CD8-positive, alpha-beta memory T cell (primary cell): ENCODE results near the gene KRTAP9-3. TPM values are rescaled to one million over a fixed set of nuclear protein-coding genes. Genes with fewer than 3 reads are reported as not detected.
A peak's percentile ranks its signal among the peaks of the same experiment; 100 is the strongest.
"Not testable (repeated sequence)": the region's sequence is repeated elsewhere in the genome, so short reads cannot be mapped to it uniquely, and the experiment has no call there.

Experiments used
- CTCF ChIA-PET: fragments of 350-600 bp; sonication (Branson Sonifier 250); formaldehyde crosslinking; loops from one replicate; lab custom pipeline; 2021; ENCODE audit warnings: antibody characterized with exemption; lab: Charles Lee
- POLR2A ChIA-PET: fragments of 350-600 bp; sonication (Branson Sonifier 250); formaldehyde crosslinking; loops from one replicate; lab custom pipeline; 2021; ENCODE audit warnings: antibody characterized with exemption; lab: Charles Lee
- DNase-seq, 5 donors: peaks; one replicate each; pipeline versions ENCODE4 v3.0.0 to v3.0.0-alpha.2; 2020 to 2022; ENCODE audit warnings: mixed read lengths in 1 of 5
- H3K27ac ChIP-seq: one replicate; pipeline ENCODE4 v1.7.0; 2013; ENCODE audit warnings: low read depth, mild to moderate bottlenecking, low read length, moderate library complexity
- H3K27me3 ChIP-seq: 2 replicates; pipeline ENCODE4 v1.7.0; 2013; ENCODE audit warnings: low read length, mild to moderate bottlenecking; ENCODE audit not compliant: insufficient read depth, poor library complexity, severe bottlenecking
- H3K36me3 ChIP-seq: 2 replicates; pipeline ENCODE4 v1.7.0; 2013; ENCODE audit warnings: mild to moderate bottlenecking, low read length, moderate library complexity; ENCODE audit not compliant: insufficient read depth
- H3K4me1 ChIP-seq: 2 replicates; pipeline ENCODE4 v1.7.0; 2013; ENCODE audit warnings: mild to moderate bottlenecking, low read length, moderate library complexity; ENCODE audit not compliant: insufficient read depth
- H3K4me3 ChIP-seq: 2 replicates; pipeline ENCODE4 v1.7.0; 2013; ENCODE audit warnings: mild to moderate bottlenecking, low read length
- H3K9me3 ChIP-seq: 2 replicates; pipeline ENCODE4 v1.7.0; 2013; ENCODE audit warnings: mild to moderate bottlenecking, low read length
- H3K27ac Mint-ChIP-seq, 8 donors: one replicate each; pipeline ENCODE4 v1.8.0; 2020 to 2021; ENCODE audit warnings: mixed read lengths in 8 of 8, mild to moderate bottlenecking in 6 of 8, inconsistent platforms in 3 of 8, moderate library complexity in 3 of 8
- H3K27me3 Mint-ChIP-seq, 2 donors: one replicate each; pipeline ENCODE4 v1.8.0; 2020 to 2021; ENCODE audit warnings: mixed read lengths in 2 of 2, mild to moderate bottlenecking in 1 of 2, moderate library complexity in 1 of 2
- H3K36me3 Mint-ChIP-seq, 3 donors: one replicate each; pipeline ENCODE4 v1.8.0; 2020 to 2021; ENCODE audit warnings: mixed read lengths in 3 of 3, inconsistent platforms in 1 of 3, mild to moderate bottlenecking in 1 of 3
- H3K4me1 Mint-ChIP-seq, 3 donors: one replicate each; pipeline ENCODE4 v1.8.0; 2020 to 2021; ENCODE audit warnings: mixed read lengths in 3 of 3, inconsistent platforms in 1 of 3, mild to moderate bottlenecking in 1 of 3
- H3K4me3 Mint-ChIP-seq, 7 donors: one replicate each; pipeline ENCODE4 v1.8.0; 2020 to 2021; ENCODE audit warnings: mixed read lengths in 7 of 7, mild to moderate bottlenecking in 6 of 7, moderate library complexity in 4 of 7, inconsistent platforms in 2 of 7
- H3K9me3 Mint-ChIP-seq, 5 donors: one replicate each; pipeline ENCODE4 v1.8.0; 2020 to 2022; ENCODE audit warnings: mixed read lengths in 5 of 5, mild to moderate bottlenecking in 3 of 5, moderate library complexity in 2 of 5, inconsistent platforms in 1 of 5
- polyA plus RNA-seq: library from polyadenylated mRNA; unstranded; fragments of 300-500 nt; fragmentation: Illumina TruSeq; gene quantifications from one replicate; pipeline ENCODE4 v1.2.3, GENCODE V29; 2021
- total RNA-seq, 2 experiments: library from RNA; stranded (reverse); gene quantifications; one replicate each; pipeline ENCODE4 v1.2.3, GENCODE V29; 2021

KRTAP9-3 gene
- total and polyA plus RNA-seq, 3 experiments from 2014 or later, result not detected

- H3K4me1 ChIP-seq, H3K27ac ChIP-seq, CTCF ChIA-PET, H3K4me3 ChIP-seq, H3K36me3 ChIP-seq, POLR2A ChIA-PET, H3K27me3 ChIP-seq, H3K4me1 Mint-ChIP-seq, H3K9me3 Mint-ChIP-seq, H3K4me3 Mint-ChIP-seq, H3K9me3 ChIP-seq, H3K36me3 Mint-ChIP-seq, DNase-seq: not testable (repeated sequence)
- H3K27ac Mint-ChIP-seq, result peak within 1 kb of the TSS in 1 of 8 donors; percentile 48
- H3K27me3 Mint-ChIP-seq, result peaks cover 18 to 67% of the 10 kb centered on the region in 2 donors
These were observed 23.4 kb downstream of the KRTAP9-3 start, which contains the start of gene KRTAP9-9 for GRCh38 chr17:41255381-41256290. KRTAP9-9 (plus strand) TSS chr17:41255384.

GRCh38 chr17:41256291-41256685, 24.0 kb downstream of the KRTAP9-3 start:
- peaks cover 7 to 12% (median 11%) of the 10 kb centered on the region in 3 donors for H3K4me1 Mint-ChIP-seq
- Histone ChIP-seq H3K9me3 (no peaks in the 10 kb centered on the region), H3K4me3 (no peak overlapping the region), H3K27me3 (no peaks in the 10 kb centered on the region), H3K27ac (no peak overlapping the region), H3K4me1 (no peaks in the 10 kb centered on the region), H3K36me3 (no peaks in the 10 kb centered on the region)
- H3K9me3 Mint-ChIP-seq, result no peaks in the 10 kb centered on the region
- H3K36me3 Mint-ChIP-seq, result peaks cover 0 to 5% (median 0%) of the 10 kb centered on the region in 3 donors
- POLR2A ChIA-PET, result no interaction called here
- peaks cover 22 to 74% of the 10 kb centered on the region in 2 donors for H3K27me3 Mint-ChIP-seq
- no peak overlapping the region for H3K27ac Mint-ChIP-seq
- no peak for DNase-seq
- no peak overlapping the region for H3K4me3 Mint-ChIP-seq
- CTCF ChIA-PET, result no interaction called here

GRCh38 chr17:41258406-41258805, 26.2 kb downstream of the KRTAP9-3 start:
- no peak overlapping the region for H3K4me3 Mint-ChIP-seq
- no peak overlapping the region for H3K27ac Mint-ChIP-seq
- Histone ChIP-seq H3K27me3 (no peaks in the 10 kb centered on the region), H3K4me3 (no peak overlapping the region), H3K27ac (no peak overlapping the region), H3K36me3 (no peaks in the 10 kb centered on the region), H3K9me3 (no peaks in the 10 kb centered on the region), H3K4me1 (no peaks in the 10 kb centered on the region)
- peaks cover 0 to 7% (median 0%) of the 10 kb centered on the region in 3 donors for H3K36me3 Mint-ChIP-seq
- peaks cover 22 to 64% of the 10 kb centered on the region in 2 donors for H3K27me3 Mint-ChIP-seq
- no peaks in the 10 kb centered on the region for H3K9me3 Mint-ChIP-seq
- no peak for DNase-seq
- ChIA-PET CTCF (no interaction called here), POLR2A (no interaction called here)
- H3K4me1 Mint-ChIP-seq, result peaks cover 9 to 16% (median 14%) of the 10 kb centered on the region in 3 donors

- Histone ChIP-seq H3K27ac (no peak overlapping the region), H3K27me3 (no peaks in the 10 kb centered on the region), H3K36me3 (no peaks in the 10 kb centered on the region), H3K4me3 (no peak overlapping the region), H3K9me3 (no peaks in the 10 kb centered on the region), H3K4me1 (no peaks in the 10 kb centered on the region)
- no peaks in the 10 kb centered on the region for H3K9me3 Mint-ChIP-seq
- H3K27ac Mint-ChIP-seq, result no peak overlapping the region
- CTCF ChIA-PET, result no interaction called here
- no peak for DNase-seq
- peaks cover 26 to 47% of the 10 kb centered on the region in 2 donors for H3K27me3 Mint-ChIP-seq
- peaks cover 0 to 7% (median 0%) of the 10 kb centered on the region in 3 donors for H3K36me3 Mint-ChIP-seq
- POLR2A ChIA-PET, result no interaction called here
- H3K4me1 Mint-ChIP-seq, result peaks cover 11 to 16% (median 14%) of the 10 kb centered on the region in 3 donors
- H3K4me3 Mint-ChIP-seq, result no peak overlapping the region
These were observed 31.0 kb downstream of the KRTAP9-3 start for GRCh38 chr17:41263212-41263611.

GRCh38 chr17:41264599-41264998, 32.4 kb downstream of the KRTAP9-3 start:
- no peaks in the 10 kb centered on the region for H3K9me3 Mint-ChIP-seq
- no peak overlapping the region for H3K4me3 Mint-ChIP-seq
- no peak overlapping the region for H3K27ac Mint-ChIP-seq
- peaks cover 11 to 16% (median 14%) of the 10 kb centered on the region in 3 donors for H3K4me1 Mint-ChIP-seq
- Histone ChIP-seq H3K27me3 (no peaks in the 10 kb centered on the region), H3K9me3 (no peaks in the 10 kb centered on the region), H3K36me3 (no peaks in the 10 kb centered on the region), H3K27ac (no peak overlapping the region), H3K4me1 (no peaks in the 10 kb centered on the region), H3K4me3 (no peak overlapping the region)
- ChIA-PET POLR2A (no interaction called here), CTCF (no interaction called here)
- peaks cover 26 to 33% of the 10 kb centered on the region in 2 donors for H3K27me3 Mint-ChIP-seq
- peaks cover 0 to 7% (median 0%) of the 10 kb centered on the region in 3 donors for H3K36me3 Mint-ChIP-seq
- DNase-seq, result no peak

- no peak within 1 kb of the TSS for H3K4me3 Mint-ChIP-seq
- H3K4me1 ChIP-seq, result no peaks in the 10 kb centered on the region
- H3K36me3 ChIP-seq, result no peaks in the 10 kb centered on the region
- ChIA-PET POLR2A (no interaction called here), CTCF (no interaction called here)
- no peak within 1 kb of the TSS for H3K27ac Mint-ChIP-seq
- no peak for DNase-seq
- H3K9me3 Mint-ChIP-seq, result no peaks in the 10 kb centered on the region
- peaks cover 11 to 16% (median 14%) of the 10 kb centered on the region in 3 donors for H3K4me1 Mint-ChIP-seq
- H3K27ac ChIP-seq, result no peak within 1 kb of the TSS
- H3K27me3 ChIP-seq, result no peaks in the 10 kb centered on the region
- H3K9me3 ChIP-seq, result no peaks in the 10 kb centered on the region
- peaks cover 0 to 7% (median 0%) of the 10 kb centered on the region in 3 donors for H3K36me3 Mint-ChIP-seq
- H3K4me3 ChIP-seq, result no peak within 1 kb of the TSS
- H3K27me3 Mint-ChIP-seq, result peaks cover 24 to 28% of the 10 kb centered on the region in 2 donors
These were observed 32.8 kb downstream of the KRTAP9-3 start, which contains the start of gene KRTAP9-6 for GRCh38 chr17:41265078-41265477. KRTAP9-6 (plus strand) TSS chr17:41265378; CDS start chr17:41265378, 0 bp downstream.

GRCh38 chr17:41267711-41268110, 35.5 kb downstream of the KRTAP9-3 start:
- Histone ChIP-seq H3K27me3 (no peaks in the 10 kb centered on the region), H3K4me1 (no peaks in the 10 kb centered on the region), H3K36me3 (no peaks in the 10 kb centered on the region), H3K27ac (no peak overlapping the region), H3K4me3 (no peak overlapping the region), H3K9me3 (no peaks in the 10 kb centered on the region)
- Mint-ChIP-seq H3K27ac (no peak overlapping the region), H3K27me3 (peaks cover 10 to 15% of the 10 kb centered on the region in 2 donors), H3K9me3 (no peaks in the 10 kb centered on the region), H3K4me3 (no peak overlapping the region), H3K36me3 (no peaks in the 10 kb centered on the region), H3K4me1 (peaks cover 0 to 3% (median 0%) of the 10 kb centered on the region in 3 donors)
- CTCF ChIA-PET, result no interaction called here
- POLR2A ChIA-PET, result no interaction called here
- no peak for DNase-seq

GRCh38 chr17:41271323-41271722, 39.1 kb downstream of the KRTAP9-3 start:
- H3K27ac Mint-ChIP-seq, result not testable (repeated sequence)

More at GRCh38 chr17:41271323-41271722, 39.1 kb downstream of the KRTAP9-3 start:
- DNase-seq, H3K27me3 Mint-ChIP-seq, POLR2A ChIA-PET, H3K27me3 ChIP-seq, H3K9me3 ChIP-seq, H3K9me3 Mint-ChIP-seq, H3K36me3 ChIP-seq, H3K4me3 ChIP-seq, CTCF ChIA-PET, H3K4me1 ChIP-seq, H3K4me1 Mint-ChIP-seq, H3K27ac ChIP-seq, H3K36me3 Mint-ChIP-seq, H3K4me3 Mint-ChIP-seq: not testable (repeated sequence)
